Osteoblast (primary cell): Measurements from ENCODE around the gene ALMS1. TPM values are rescaled to one million over a fixed set of nuclear protein-coding genes. Genes with fewer than 3 reads are reported as not detected.

Experiments used
- DNase-seq: peaks from one replicate; pipeline ENCODE4 v3.0.0; 2011; ENCODE audit warnings: low spot score, mixed read lengths; ENCODE audit not compliant: insufficient read length; ENCODE audit errors: missing footprints
- H2AFZ ChIP-seq: 2 replicates; pipeline ENCODE4 v1.6.0; 2011; ENCODE audit warnings: mild to moderate bottlenecking, low read length
- H3K27ac ChIP-seq: 2 replicates; pipeline ENCODE4 v1.5.1; 2011; ENCODE audit warnings: mild to moderate bottlenecking, low read depth, low read length, moderate library complexity
- H3K27me3 ChIP-seq: 2 replicates; pipeline ENCODE4 v1.6.0; 2012; ENCODE audit warnings: mild to moderate bottlenecking, control low read depth, inconsistent platforms, low read length, moderate library complexity; ENCODE audit not compliant: insufficient read depth
- H3K36me3 ChIP-seq: 2 replicates; pipeline ENCODE4 v1.5.1; 2011; ENCODE audit warnings: mild to moderate bottlenecking, low read length, control low read depth, moderate library complexity; ENCODE audit not compliant: insufficient read depth
- H3K4me1 ChIP-seq: 2 replicates; pipeline ENCODE4 v1.5.1; 2011; ENCODE audit warnings: mild to moderate bottlenecking, low read length, control low read depth, moderate library complexity; ENCODE audit not compliant: insufficient read depth
- H3K4me2 ChIP-seq: 2 replicates; pipeline ENCODE4 v1.6.0; 2011; ENCODE audit warnings: mild to moderate bottlenecking, low read length; ENCODE audit not compliant: insufficient read depth
- H3K4me3 ChIP-seq: fragments of 200-600 bp; sonication (generic); 3 replicates; pipeline ENCODE4 v1.5.1; 2012; ENCODE audit warnings: mild to moderate bottlenecking, low read length, inconsistent platforms; ENCODE audit not compliant: insufficient read depth
- H3K79me2 ChIP-seq: 2 replicates; pipeline ENCODE4 v1.6.0; 2012; ENCODE audit warnings: mild to moderate bottlenecking, low read length, control low read depth, inconsistent platforms; ENCODE audit not compliant: insufficient read depth
- H3K9me3 ChIP-seq: 2 replicates; pipeline ENCODE4 v1.5.1; 2011; ENCODE audit warnings: low read depth, low read length, control low read depth
- H4K20me1 ChIP-seq: 2 replicates; pipeline ENCODE4 v1.6.0; 2012; ENCODE audit warnings: mild to moderate bottlenecking, low read length, control low read depth; ENCODE audit not compliant: insufficient read depth
- total RNA-seq: library from RNA; depleted of rRNA; stranded (reverse); fragments of >200 nt; gene quantifications from 2 replicates; pipeline ENCODE4 v1.2.3, GENCODE V29; 2012
- TF ChIP-seq, protein P1 (sequence below): IDR thresholded peaks from 2 replicates; pipeline ENCODE4 v1.5.1; 2011; ENCODE audit warnings: mild to moderate bottlenecking, low read depth, low read length, moderate library complexity; ENCODE audit errors: extremely low read depth

ALMS1 gene
- total RNA-seq, 1 donor: 22.1 TPM

DNA sequence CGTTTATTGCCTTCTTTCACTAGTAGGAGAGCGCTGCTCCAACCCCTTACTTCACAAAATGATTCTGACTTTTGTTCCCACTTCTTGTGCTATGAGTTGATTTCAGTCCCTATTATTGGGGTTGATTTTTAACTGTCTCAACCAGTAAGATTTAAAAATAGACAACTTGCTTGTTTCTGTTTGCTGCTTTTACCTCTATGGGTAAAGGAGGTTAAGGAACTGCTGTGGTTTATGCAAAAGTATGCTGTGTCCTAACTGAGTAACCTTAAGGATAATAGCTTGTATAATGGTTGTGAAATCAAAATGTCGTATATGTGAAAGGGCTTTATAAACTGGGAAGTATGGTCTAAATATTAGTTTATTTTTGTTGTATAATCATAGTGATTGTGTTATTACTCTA is 22.6 kb downstream of the ALMS1 start:
- no peak for DNase-seq
- Histone ChIP-seq H4K20me1 (no peaks in the 10 kb centered on the region), H3K4me1 (no peaks in the 10 kb centered on the region), H3K4me3 (no peak overlapping the region), H3K27me3 (no peaks in the 10 kb centered on the region), H3K9me3 (no peaks in the 10 kb centered on the region), H3K27ac (no peak overlapping the region), H3K79me2 (peaks cover 12% of the 10 kb centered on the region), H2AFZ (no peak overlapping the region), H3K36me3 (no peaks in the 10 kb centered on the region), H3K4me2 (no peak overlapping the region)
- TF ChIP-seq, protein P1, sequence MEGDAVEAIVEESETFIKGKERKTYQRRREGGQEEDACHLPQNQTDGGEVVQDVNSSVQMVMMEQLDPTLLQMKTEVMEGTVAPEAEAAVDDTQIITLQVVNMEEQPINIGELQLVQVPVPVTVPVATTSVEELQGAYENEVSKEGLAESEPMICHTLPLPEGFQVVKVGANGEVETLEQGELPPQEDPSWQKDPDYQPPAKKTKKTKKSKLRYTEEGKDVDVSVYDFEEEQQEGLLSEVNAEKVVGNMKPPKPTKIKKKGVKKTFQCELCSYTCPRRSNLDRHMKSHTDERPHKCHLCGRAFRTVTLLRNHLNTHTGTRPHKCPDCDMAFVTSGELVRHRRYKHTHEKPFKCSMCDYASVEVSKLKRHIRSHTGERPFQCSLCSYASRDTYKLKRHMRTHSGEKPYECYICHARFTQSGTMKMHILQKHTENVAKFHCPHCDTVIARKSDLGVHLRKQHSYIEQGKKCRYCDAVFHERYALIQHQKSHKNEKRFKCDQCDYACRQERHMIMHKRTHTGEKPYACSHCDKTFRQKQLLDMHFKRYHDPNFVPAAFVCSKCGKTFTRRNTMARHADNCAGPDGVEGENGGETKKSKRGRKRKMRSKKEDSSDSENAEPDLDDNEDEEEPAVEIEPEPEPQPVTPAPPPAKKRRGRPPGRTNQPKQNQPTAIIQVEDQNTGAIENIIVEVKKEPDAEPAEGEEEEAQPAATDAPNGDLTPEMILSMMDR: no peak

DNA sequence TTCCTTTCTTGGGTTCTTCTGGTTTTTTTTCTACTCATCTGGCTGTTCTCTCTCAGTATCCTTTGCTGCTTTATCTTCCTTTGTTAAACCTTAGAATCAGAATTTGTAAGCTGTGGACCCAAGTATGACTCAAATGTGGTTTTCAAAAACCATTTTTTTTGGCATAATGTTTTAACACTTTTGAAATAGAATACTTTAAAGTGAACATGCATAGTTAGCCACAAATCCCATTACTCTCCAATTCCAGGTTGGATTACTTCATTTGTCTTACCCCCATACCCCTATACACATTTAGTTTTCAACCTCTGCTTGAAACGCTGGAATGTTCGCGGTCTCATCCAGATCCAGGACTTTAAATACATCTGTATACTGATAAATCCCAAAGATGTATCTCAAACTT is 29.1 kb downstream of the ALMS1 start:
- no peak for DNase-seq
- Histone ChIP-seq H3K27ac (no peak overlapping the region), H3K4me3 (no peak overlapping the region), H4K20me1 (peaks cover 13% of the 10 kb centered on the region), H3K9me3 (no peaks in the 10 kb centered on the region), H3K4me2 (peak overlapping the region; percentile 30), H3K79me2 (peaks cover 3% of the 10 kb centered on the region), H2AFZ (no peak overlapping the region), H3K36me3 (no peaks in the 10 kb centered on the region), H3K4me1 (peaks cover 18% of the 10 kb centered on the region), H3K27me3 (no peaks in the 10 kb centered on the region)
- TF ChIP-seq, protein P1: no peak

DNA sequence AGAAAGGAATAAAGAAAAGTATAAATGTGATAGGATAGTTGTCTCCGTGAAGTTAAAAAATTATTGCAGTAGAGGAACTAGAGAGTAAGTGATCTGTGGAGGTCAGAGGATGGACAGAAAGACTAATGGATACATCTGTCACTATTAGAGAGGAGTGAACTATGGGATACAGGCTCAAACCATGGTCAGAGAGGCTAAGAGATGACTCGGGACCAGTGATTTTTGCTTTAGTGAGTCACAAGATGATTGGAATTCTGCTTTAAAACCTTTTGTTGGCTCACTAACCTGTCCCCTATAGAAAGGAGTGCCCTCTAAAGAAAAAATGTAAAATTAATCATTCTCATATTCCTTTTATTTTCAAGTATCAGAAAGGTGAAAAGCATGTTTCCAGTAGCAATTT is 30.3 kb downstream of the ALMS1 start:
- TF ChIP-seq, protein P1: no peak

DNA sequence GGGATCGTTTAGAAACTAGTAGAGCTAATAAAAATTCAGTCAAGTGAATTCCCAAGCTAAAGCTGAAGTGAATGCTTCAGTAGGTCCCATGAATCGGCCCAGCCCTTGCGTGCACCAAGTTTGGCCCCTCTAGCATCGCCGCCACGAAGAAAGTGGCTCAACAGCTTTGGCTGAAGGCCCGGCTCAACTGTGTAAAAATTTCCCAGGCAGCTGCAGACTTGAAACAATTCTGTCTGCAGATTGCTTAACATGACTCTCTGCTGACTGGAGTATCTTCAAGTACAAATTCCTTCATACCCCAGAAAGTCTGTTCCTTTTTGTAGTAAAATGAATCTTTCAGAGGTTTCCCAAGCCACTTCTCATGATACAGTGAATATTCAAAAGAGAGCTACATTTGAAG is 32.7 kb downstream of the ALMS1 start:
- peak overlapping the region; percentile 44 for H3K27ac ChIP-seq
- peaks cover 13% of the 10 kb centered on the region for H4K20me1 ChIP-seq
- H3K4me3 ChIP-seq: peak overlapping the region; percentile 22
- TF ChIP-seq, protein P1: no peak
- H3K9me3 ChIP-seq: no peaks in the 10 kb centered on the region
- H3K27me3 ChIP-seq: no peaks in the 10 kb centered on the region
- no peaks in the 10 kb centered on the region for H3K36me3 ChIP-seq
- H3K4me2 ChIP-seq: peak overlapping the region; percentile 63
- peak overlapping the region; percentile 54 for H2AFZ ChIP-seq
- peaks cover 18% of the 10 kb centered on the region for H3K4me1 ChIP-seq
- peaks cover 3% of the 10 kb centered on the region for H3K79me2 ChIP-seq
- DNase-seq: peak; percentile 66

More for the DNA sequence above, 30.3 kb downstream of the ALMS1 start:
- Histone ChIP-seq H3K27me3 (no peaks in the 10 kb centered on the region), H3K79me2 (peaks cover 3% of the 10 kb centered on the region), H3K9me3 (no peaks in the 10 kb centered on the region), H3K4me2 (no peak overlapping the region), H2AFZ (no peak overlapping the region), H4K20me1 (peaks cover 13% of the 10 kb centered on the region), H3K36me3 (no peaks in the 10 kb centered on the region), H3K27ac (no peak overlapping the region), H3K4me1 (peaks cover 18% of the 10 kb centered on the region), H3K4me3 (no peak overlapping the region)
- DNase-seq: no peak
